Ectodermal cell (in vitro differentiated cells): ENCODE data around the gene VAMP8.
"Not testable (repeated sequence)": the region's sequence is repeated elsewhere in the genome, so short reads cannot be mapped to it uniquely, and the experiment has no call there.

Source experiments
- H3K27ac ChIP-seq: 2 replicates; pipeline ENCODE4 v1.7.0; 2013; ENCODE audit warnings: mild to moderate bottlenecking, low read depth, low read length; ENCODE audit not compliant: insufficient read depth, poor library complexity, severe bottlenecking
- H3K27me3 ChIP-seq: 2 replicates; pipeline ENCODE4 v1.7.0; 2013; ENCODE audit warnings: mild to moderate bottlenecking, low read length; ENCODE audit not compliant: insufficient read depth, control insufficient read depth, poor library complexity, severe bottlenecking
- H3K36me3 ChIP-seq: one replicate; pipeline ENCODE4 v1.7.0; 2013; ENCODE audit warnings: low read length; ENCODE audit not compliant: control insufficient read depth, insufficient read depth
- H3K4me1 ChIP-seq: one replicate; pipeline ENCODE4 v1.7.0; 2013; ENCODE audit warnings: low read length; ENCODE audit not compliant: control insufficient read depth, insufficient read depth
- H3K4me3 ChIP-seq: 2 replicates; pipeline ENCODE4 v1.7.0; 2013; ENCODE audit warnings: low read depth, low read length, control low read depth; ENCODE audit not compliant: insufficient read depth
- H3K9me3 ChIP-seq: 2 replicates; pipeline ENCODE4 v1.7.0; 2013; ENCODE audit warnings: mild to moderate bottlenecking, low read length, moderate library complexity; ENCODE audit not compliant: control insufficient read depth
- WGBS, 2 experiments: methylation state at CpG; one replicate each; pipeline ENCODE4 v1.1.7; 2013; ENCODE audit warnings: missing lambda C conversion rate in 2 of 2; 5-methylcytosine and 5-hydroxymethylcytosine counted together

The VAMP8 gene

GRCh38 chr2:85538507-85539360 lies 38.7 kb upstream of the VAMP8 start, which contains the start of gene MAT2A:
TSS of gene MAT2A (plus strand) at chr2:85539168. CDS start at chr2:85539288, 120 bp downstream.
- Histone ChIP-seq H3K36me3 (peaks cover 27% of the 10 kb centered on the region), H3K4me3 (peak within 1 kb of the TSS; percentile 91), H3K27me3 (no peaks in the 10 kb centered on the region), H3K27ac (peak within 1 kb of the TSS; percentile 99), H3K4me1 (peaks cover 17% of the 10 kb centered on the region), H3K9me3 (no peaks in the 10 kb centered on the region)
- 0% methylated on average over 92 of the region's 92 CpGs for WGBS, 2 experiments

- H3K9me3 ChIP-seq: no peaks in the 10 kb centered on the region
- peak overlapping the region; percentile 91 for H3K4me3 ChIP-seq
- WGBS, 2 experiments: 0 to 1% methylated on average over 67 of the region's 67 CpGs
- no peaks in the 10 kb centered on the region for H3K27me3 ChIP-seq
- peak overlapping the region; percentile 99 for H3K27ac ChIP-seq
- H3K36me3 ChIP-seq: peaks cover 30% of the 10 kb centered on the region
- H3K4me1 ChIP-seq: peaks cover 17% of the 10 kb centered on the region
Observed at GRCh38 chr2:85539361-85540132, 37.8 kb upstream of the VAMP8 start.

DNA sequence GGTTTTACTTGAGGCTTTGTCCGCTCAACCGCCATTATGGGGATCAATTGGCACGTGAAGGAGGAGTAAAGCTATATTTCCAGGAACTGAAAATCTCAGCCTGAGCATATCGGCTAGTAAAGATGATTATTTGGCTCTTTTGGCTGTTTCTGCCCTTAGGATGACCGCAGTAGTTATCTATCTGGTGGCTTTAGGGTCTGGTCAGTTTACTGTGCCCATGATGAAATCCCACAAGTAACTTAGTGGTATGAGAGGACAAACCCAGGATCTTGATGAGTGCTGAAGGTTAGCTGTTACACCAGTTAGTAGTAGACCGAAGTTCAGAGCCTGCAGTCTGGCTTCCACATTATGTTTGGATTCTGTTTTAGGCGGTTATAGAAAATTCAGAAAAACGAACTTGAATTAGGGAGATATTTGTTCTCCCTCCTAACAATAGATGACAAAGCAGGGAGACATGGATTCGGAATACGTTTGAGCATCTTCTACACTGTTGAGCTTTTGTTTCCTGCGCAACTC lies 37.2 kb upstream of the VAMP8 start:
- peak overlapping the region; percentile 91 for H3K4me3 ChIP-seq
- no peaks in the 10 kb centered on the region for H3K9me3 ChIP-seq
- 2 to 3% methylated on average over 11 of the region's 11 CpGs for WGBS, 2 experiments
- H3K36me3 ChIP-seq: peaks cover 32% of the 10 kb centered on the region
- H3K4me1 ChIP-seq: peaks cover 17% of the 10 kb centered on the region
- no peak overlapping the region for H3K27ac ChIP-seq
- H3K27me3 ChIP-seq: no peaks in the 10 kb centered on the region

- H3K27me3 ChIP-seq: no peaks in the 10 kb centered on the region
- H3K9me3 ChIP-seq: no peaks in the 10 kb centered on the region
- H3K36me3 ChIP-seq: peaks cover 40% of the 10 kb centered on the region
- 86 to 91% methylated on average over 4 of the region's 4 CpGs for WGBS, 2 experiments
- peak overlapping the region; percentile 91 for H3K4me3 ChIP-seq
- peaks cover 17% of the 10 kb centered on the region for H3K4me1 ChIP-seq
- H3K27ac ChIP-seq: no peak overlapping the region
Observed at GRCh38 chr2:85541262-85541661, 36.1 kb upstream of the VAMP8 start.

DNA sequence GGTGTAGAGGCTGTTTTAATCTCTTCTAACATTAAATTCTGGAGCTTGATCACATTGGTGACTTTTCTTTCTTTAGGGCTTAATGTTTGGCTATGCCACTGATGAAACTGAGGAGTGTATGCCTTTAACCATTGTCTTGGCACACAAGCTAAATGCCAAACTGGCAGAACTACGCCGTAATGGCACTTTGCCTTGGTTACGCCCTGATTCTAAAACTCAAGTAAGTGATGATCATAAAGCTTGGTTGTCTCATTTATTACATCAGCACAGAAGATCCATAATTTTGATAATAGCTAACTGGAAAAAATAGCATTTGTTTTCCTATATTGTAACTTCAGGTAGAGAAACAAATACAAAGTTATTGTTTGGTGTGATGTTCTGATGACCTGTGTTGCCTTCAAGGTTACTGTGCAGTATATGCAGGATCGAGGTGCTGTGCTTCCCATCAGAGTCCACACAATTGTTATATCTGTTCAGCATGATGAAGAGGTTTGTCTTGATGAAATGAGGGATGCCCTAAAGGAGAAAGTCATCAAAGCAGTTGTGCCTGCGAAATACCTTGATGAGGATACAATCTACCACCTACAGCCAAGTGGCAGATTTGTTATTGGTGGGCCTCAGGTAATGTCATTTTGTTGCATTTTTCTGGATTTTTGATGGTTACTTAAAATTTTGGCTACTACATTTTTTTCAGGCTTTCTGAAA lies 35.5 kb upstream of the VAMP8 start:
- peak overlapping the region; percentile 91 for H3K4me3 ChIP-seq
- no peak overlapping the region for H3K27ac ChIP-seq
- no peaks in the 10 kb centered on the region for H3K27me3 ChIP-seq
- peaks cover 40% of the 10 kb centered on the region for H3K36me3 ChIP-seq
- 93 to 99% methylated on average over 4 to 5 of the region's 5 CpGs for WGBS, 2 experiments
- peaks cover 17% of the 10 kb centered on the region for H3K4me1 ChIP-seq
- H3K9me3 ChIP-seq: no peaks in the 10 kb centered on the region

GRCh38 chr2:85542777-85543176 lies 34.6 kb upstream of the VAMP8 start:
- WGBS, 2 experiments: 89 to 98% methylated on average over 4 of the region's 4 CpGs
- no peak overlapping the region for H3K4me3 ChIP-seq
- H3K27ac ChIP-seq: no peak overlapping the region
- peaks cover 40% of the 10 kb centered on the region for H3K36me3 ChIP-seq
- H3K4me1 ChIP-seq: peaks cover 12% of the 10 kb centered on the region
- H3K9me3 ChIP-seq: no peaks in the 10 kb centered on the region
- H3K27me3 ChIP-seq: no peaks in the 10 kb centered on the region

GRCh38 chr2:85544254-85544691 lies 33.1 kb upstream of the VAMP8 start:
- Histone ChIP-seq H3K4me1 (peaks cover 12% of the 10 kb centered on the region), H3K36me3 (peaks cover 40% of the 10 kb centered on the region)
- WGBS, 2 experiments: 93 to 96% methylated on average over 3 of the region's 3 CpGs
- not testable (repeated sequence) for H3K4me3 ChIP-seq, H3K27ac ChIP-seq, H3K9me3 ChIP-seq, H3K27me3 ChIP-seq

DNA sequence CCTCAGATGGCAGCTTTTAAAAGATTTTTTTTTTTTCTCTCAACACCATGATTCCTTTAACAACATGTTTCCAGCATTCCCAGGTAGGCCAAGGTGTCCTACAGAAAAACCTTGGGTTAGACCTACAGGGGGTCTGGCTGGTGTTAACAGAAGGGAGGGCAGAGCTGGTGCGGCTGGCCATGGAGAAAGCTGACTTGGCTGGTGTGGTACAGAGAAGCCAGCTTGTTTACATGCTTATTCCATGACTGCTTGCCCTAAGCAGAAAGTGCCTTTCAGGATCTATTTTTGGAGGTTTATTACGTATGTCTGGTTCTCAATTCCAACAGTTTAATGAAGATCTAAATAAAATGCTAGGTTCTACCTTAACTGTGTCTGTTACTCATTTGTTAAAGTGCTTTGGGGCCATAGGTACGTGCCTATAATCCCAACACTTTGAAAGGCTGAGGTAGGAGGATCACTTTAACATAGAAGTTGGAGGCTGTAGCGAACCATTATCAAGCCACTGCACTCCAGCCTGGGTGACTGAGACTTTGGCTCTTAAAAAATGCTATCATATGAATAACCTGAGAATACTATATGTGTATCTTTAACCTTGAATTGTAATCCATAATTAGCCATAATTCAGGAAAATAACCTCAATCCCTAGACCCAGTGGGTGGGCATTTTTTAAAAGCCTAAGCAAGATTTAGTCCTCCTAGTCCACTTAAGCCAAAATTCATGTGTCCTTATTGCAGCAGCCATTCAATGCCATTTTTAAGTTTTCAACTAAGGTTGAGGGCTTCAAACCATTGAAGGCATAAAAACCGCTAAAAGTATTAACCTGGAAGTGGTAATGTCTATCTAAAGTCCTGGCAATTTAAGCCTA lies 32.2 kb upstream of the VAMP8 start:
- not testable (repeated sequence) for H3K4me3 ChIP-seq, H3K27me3 ChIP-seq, H3K9me3 ChIP-seq, H3K27ac ChIP-seq
- WGBS, 2 experiments: 97 to 98% methylated on average over 2 to 5 of the region's 5 CpGs
- Histone ChIP-seq H3K36me3 (peaks cover 40% of the 10 kb centered on the region), H3K4me1 (peaks cover 12% of the 10 kb centered on the region)

GRCh38 chr2:85545780-85546240 lies 31.6 kb upstream of the VAMP8 start:
- H3K4me1 ChIP-seq: peaks cover 12% of the 10 kb centered on the region
- no peak overlapping the region for H3K27ac ChIP-seq
- H3K9me3 ChIP-seq: no peaks in the 10 kb centered on the region
- no peak overlapping the region for H3K4me3 ChIP-seq
- H3K27me3 ChIP-seq: no peaks in the 10 kb centered on the region
- H3K36me3 ChIP-seq: peaks cover 45% of the 10 kb centered on the region
- 85 to 86% methylated on average over 5 of the region's 5 CpGs for WGBS, 2 experiments
